Mucosa of descending colon (tissue), 3 donors: ENCODE results near the gene CCDC97. TPM values are rescaled to one million over a fixed set of nuclear protein-coding genes. Genes with fewer than 3 reads are reported as not detected.

Experiments
- ATAC-seq: fragments of 200-7000 bp; cut with Tn5 transposase; one replicate; pipeline ENCODE4 v1.9.1; 2020; ENCODE audit warnings: mild to moderate bottlenecking, moderate library complexity
- DNase-seq, 3 donors: peaks; one replicate each; pipeline ENCODE4 v3.0.0-alpha.2; 2020
- H3K36me3 ChIP-seq: fragments of 200-600 bp; one replicate; pipeline ENCODE4 v1.8.0; 2021; ENCODE audit warnings: low read depth, mild to moderate bottlenecking
- H3K4me1 ChIP-seq: fragments of 200-600 bp; one replicate; pipeline ENCODE4 v1.8.0; 2021; ENCODE audit warnings: low read depth, mild to moderate bottlenecking
- H3K4me3 ChIP-seq: fragments of 200-600 bp; one replicate; pipeline ENCODE4 v1.8.0; 2021; ENCODE audit warnings: mild to moderate bottlenecking
- H3K9me3 ChIP-seq: fragments of 200-600 bp; one replicate; pipeline ENCODE4 v1.8.0; 2021; ENCODE audit warnings: mild to moderate bottlenecking
- intact Hi-C, 2 donors: fragments of 100-400 bp; cut with DNase I in 1 of 2; cut with micrococcal nuclease in 1 of 2; formaldehyde crosslinking; loops; one replicate each; pipeline versions ENCODE4 v1.11.0 to v1.11.1; 2022; cut with DNase I, micrococcal nuclease
- total RNA-seq, 3 donors: library from RNA; stranded (reverse); fragmentation: NEBNext Ultra II Directional in 2 of 3; extraction: Animal tissue kit (Norgen Biotek cat#: 25700) in 2 of 3; gene quantifications; one replicate each; pipeline versions ENCODE4 v1.2.1 to v1.2.4, GENCODE V29; 2021 to 2023
- TF ChIP-seq, protein P1 (sequence below): fragments of 200-600 bp; IDR thresholded peaks from one replicate; pipeline ENCODE4 v1.8.0; 2022; ENCODE audit warnings: antibody characterized with exemption, mild to moderate bottlenecking
- donor health status: DM: no; HTN: no; CAD: no; lungs with moderate emphysema.
- donor health status: DM: no; HTN: no; CAD: no.
- donor health status: DM: no; HTN: yes; CAD: no.

The CCDC97 gene
- total RNA-seq, 3 donors from 2014 or later = 26.2 to 29.6 (median 27.0) TPM

DNA sequence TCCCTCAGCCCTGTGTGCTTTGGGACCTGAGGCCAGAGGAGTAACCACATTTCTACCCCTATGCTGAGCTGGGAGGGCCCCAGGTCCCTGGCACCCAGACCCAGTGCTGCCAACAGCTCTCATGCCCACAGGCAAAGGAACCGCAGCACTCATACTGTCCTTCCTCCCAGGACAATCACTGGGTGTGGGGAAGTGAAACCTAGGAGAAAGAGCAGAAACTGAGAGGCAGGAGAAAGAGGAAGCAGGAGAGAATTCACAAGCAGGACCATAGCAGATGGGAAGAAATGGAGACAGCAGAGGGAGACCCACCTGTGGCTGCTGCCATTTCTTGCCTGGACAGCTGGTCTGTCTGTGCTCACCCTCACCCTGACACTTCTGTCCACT is 18.9 kb downstream of the CCDC97 start:
- ATAC-seq (no peak), DNase-seq (no peak)
- H3K4me1 ChIP-seq = peaks cover 34% of the 10 kb centered on the region
- H3K4me3 ChIP-seq = no peak overlapping the region
- intact Hi-C loops = no loop called here
- H3K9me3 ChIP-seq = no peaks in the 10 kb centered on the region
- no peaks in the 10 kb centered on the region for H3K36me3 ChIP-seq
- TF ChIP-seq, protein P1, sequence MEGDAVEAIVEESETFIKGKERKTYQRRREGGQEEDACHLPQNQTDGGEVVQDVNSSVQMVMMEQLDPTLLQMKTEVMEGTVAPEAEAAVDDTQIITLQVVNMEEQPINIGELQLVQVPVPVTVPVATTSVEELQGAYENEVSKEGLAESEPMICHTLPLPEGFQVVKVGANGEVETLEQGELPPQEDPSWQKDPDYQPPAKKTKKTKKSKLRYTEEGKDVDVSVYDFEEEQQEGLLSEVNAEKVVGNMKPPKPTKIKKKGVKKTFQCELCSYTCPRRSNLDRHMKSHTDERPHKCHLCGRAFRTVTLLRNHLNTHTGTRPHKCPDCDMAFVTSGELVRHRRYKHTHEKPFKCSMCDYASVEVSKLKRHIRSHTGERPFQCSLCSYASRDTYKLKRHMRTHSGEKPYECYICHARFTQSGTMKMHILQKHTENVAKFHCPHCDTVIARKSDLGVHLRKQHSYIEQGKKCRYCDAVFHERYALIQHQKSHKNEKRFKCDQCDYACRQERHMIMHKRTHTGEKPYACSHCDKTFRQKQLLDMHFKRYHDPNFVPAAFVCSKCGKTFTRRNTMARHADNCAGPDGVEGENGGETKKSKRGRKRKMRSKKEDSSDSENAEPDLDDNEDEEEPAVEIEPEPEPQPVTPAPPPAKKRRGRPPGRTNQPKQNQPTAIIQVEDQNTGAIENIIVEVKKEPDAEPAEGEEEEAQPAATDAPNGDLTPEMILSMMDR = no peak

DNA sequence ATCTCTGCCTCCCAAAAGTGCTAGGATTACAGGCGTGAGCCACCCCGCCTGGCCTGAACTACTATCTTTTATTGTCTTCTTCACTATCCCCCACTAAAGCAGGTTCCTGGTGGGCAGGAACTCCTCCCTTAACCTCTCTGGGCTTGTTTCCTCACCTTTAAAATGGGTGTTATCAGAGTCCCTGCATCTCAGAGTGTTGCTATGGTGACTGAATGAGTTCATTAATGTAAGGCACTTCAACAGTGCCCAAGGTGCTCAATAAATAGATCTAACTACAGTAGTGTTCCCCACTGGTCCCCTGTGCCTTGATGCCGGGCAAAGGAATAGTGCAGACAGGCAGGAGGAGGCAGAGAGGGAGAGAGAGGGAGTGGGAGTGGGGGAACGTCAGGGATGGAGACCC is 20.5 kb downstream of the CCDC97 start:
- intact Hi-C loops = no loop called here
- no peaks in the 10 kb centered on the region for H3K9me3 ChIP-seq
- DNase-seq = no peak
- no peak for ATAC-seq
- TF ChIP-seq, protein P1 = no peak
- peaks cover 22% of the 10 kb centered on the region for H3K4me1 ChIP-seq
- no peaks in the 10 kb centered on the region for H3K36me3 ChIP-seq
- no peak overlapping the region for H3K4me3 ChIP-seq

DNA sequence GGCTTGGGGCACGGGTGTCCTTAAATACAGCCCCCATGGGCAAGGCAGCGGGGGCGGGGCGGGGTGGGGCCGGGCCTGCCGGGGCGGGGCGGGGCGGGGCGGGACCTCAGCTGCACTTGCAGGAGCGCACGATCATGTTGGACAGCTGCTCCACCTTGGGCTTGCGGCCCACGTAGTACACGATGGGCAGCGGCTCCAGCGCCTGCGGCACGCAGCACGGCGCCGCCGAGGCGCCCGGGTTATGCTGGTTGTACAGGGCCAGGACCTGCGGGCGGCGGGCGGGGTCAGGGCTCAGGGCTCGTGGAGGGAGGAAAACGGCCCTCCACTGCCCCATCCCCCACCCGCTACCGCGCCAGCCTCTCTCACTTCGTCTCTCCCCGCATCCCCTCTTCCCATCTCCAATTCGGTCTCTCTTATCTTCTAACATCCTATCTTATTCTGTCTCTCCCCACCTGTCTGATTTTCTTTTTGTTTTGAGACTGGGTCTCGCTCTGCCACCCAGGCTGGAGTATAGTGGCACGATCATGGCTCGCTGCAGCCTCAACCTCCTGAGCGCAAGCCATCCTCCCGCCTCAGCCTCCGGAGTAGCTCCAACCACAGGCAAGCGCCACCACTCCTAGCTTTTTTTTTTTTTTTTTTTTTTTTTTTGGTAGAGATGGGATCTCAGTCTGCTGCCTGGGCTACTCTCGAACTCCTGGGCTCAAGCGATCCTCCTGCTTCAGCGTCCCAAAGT is 21.1 kb downstream of the CCDC97 start:
- TF ChIP-seq, protein P1 = no peak
- no peak for ATAC-seq
- H3K9me3 ChIP-seq = no peaks in the 10 kb centered on the region
- H3K4me3 ChIP-seq = no peak overlapping the region
- no peak for DNase-seq
- peaks cover 15% of the 10 kb centered on the region for H3K4me1 ChIP-seq
- H3K36me3 ChIP-seq = no peaks in the 10 kb centered on the region
- intact Hi-C loops = no loop called here

DNA sequence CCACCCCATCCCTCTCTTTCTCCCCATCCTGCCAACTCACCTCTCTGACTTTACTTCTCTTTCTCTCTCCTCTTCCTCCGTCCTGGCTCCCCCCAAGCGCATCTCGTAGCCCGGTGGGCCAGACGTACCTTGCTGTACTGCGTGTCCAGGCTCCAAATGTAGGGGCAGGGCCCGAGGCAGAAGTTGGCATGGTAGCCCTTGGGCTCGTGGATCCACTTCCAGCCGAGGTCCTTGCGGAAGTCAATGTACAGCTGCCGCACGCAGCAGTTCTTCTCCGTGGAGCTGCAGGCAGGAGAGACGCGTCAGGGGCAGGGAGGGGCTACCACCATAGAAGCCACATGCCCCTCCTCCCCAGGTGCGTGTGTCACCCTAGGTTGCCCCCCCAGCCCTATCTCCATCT is 22.0 kb downstream of the CCDC97 start:
- DNase-seq (no peak), ATAC-seq (no peak)
- no peak overlapping the region for H3K4me3 ChIP-seq
- H3K4me1 ChIP-seq = peaks cover 13% of the 10 kb centered on the region
- TF ChIP-seq, protein P1 = no peak
- intact Hi-C loops = no loop called here
- H3K36me3 ChIP-seq = no peaks in the 10 kb centered on the region
- H3K9me3 ChIP-seq = no peaks in the 10 kb centered on the region

DNA sequence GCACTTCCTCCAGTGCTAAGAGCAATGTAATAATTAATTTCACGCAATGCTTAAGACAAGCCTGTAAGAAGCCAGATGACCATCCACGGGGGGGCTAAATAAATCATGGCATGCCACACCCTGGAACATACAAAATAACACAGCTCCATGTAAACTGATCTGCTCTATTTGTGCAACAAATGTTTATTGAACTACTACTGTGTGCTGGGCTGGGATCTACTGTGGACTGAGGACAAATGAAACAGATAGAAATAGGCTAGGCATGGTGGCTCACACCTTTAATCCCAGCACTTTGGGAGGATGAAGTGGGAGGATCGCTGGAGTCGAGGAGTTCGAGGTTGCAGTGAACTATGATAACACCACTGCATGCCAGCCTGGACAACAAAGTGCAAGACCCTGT is 22.5 kb downstream of the CCDC97 start:
- TF ChIP-seq, protein P1 = no peak
- intact Hi-C loops = no loop called here
- DNase-seq = no peak

More for the DNA sequence above, 22.5 kb downstream of the CCDC97 start:
- peaks cover 11% of the 10 kb centered on the region for H3K4me1 ChIP-seq
- no peak for ATAC-seq
- no peaks in the 10 kb centered on the region for H3K9me3 ChIP-seq
- no peak overlapping the region for H3K4me3 ChIP-seq
- H3K36me3 ChIP-seq = no peaks in the 10 kb centered on the region
